Left ventricle myocardium inferior (tissue), 1 donor: Measurements from ENCODE around the gene RPL29. TPM values are rescaled to one million over a fixed set of nuclear protein-coding genes. Genes with fewer than 3 reads are reported as not detected.

ENCODE experiments used
- DNase-seq: peaks from one replicate; pipeline ENCODE4 v3.0.0-alpha.2; 2020
- H3K27ac ChIP-seq: fragments of 200-600 bp; replicated peaks from 2 replicates; pipeline ENCODE4 v1.8.0; 2021
- H3K27me3 ChIP-seq: fragments of 200-600 bp; 2 replicates; pipeline ENCODE4 v1.8.0; 2021; ENCODE audit warnings: low read depth
- H3K36me3 ChIP-seq: fragments of 200-600 bp; 2 replicates; pipeline ENCODE4 v1.8.0; 2021
- H3K4me1 ChIP-seq: fragments of 200-600 bp; 2 replicates; pipeline ENCODE4 v1.8.0; 2021
- H3K4me3 ChIP-seq: fragments of 200-600 bp; 2 replicates; pipeline ENCODE4 v1.8.0; 2021; ENCODE audit warnings: mild to moderate bottlenecking, moderate library complexity
- H3K9me3 ChIP-seq: fragments of 200-600 bp; replicated peaks from 2 replicates; pipeline ENCODE4 v1.8.0; 2021
- intact Hi-C: fragments of 100-400 bp; cut with micrococcal nuclease; formaldehyde crosslinking; loops from one replicate; pipeline ENCODE4 v1.11.0; 2022
- total RNA-seq: library from RNA; stranded (reverse); fragmentation: NEBNext Ultra II Directional; extraction: Animal tissue kit (Norgen Biotek cat#: 25700); gene quantifications from one replicate; pipeline ENCODE4 v1.2.1, GENCODE V29; 2021
- TF ChIP-seq, protein P1 (sequence below): fragments of 200-600 bp; IDR thresholded peaks from 2 replicates; pipeline ENCODE4 v1.8.0; 2021; ENCODE audit warnings: antibody characterized with exemption, mild to moderate bottlenecking, borderline replicate concordance
- donor health status: DM: no; HTN: yes; CAD: no; lungs with severe emphysema.

Gene RPL29
- total RNA-seq, 1 donor from 2014 or later = 621 TPM

DNA sequence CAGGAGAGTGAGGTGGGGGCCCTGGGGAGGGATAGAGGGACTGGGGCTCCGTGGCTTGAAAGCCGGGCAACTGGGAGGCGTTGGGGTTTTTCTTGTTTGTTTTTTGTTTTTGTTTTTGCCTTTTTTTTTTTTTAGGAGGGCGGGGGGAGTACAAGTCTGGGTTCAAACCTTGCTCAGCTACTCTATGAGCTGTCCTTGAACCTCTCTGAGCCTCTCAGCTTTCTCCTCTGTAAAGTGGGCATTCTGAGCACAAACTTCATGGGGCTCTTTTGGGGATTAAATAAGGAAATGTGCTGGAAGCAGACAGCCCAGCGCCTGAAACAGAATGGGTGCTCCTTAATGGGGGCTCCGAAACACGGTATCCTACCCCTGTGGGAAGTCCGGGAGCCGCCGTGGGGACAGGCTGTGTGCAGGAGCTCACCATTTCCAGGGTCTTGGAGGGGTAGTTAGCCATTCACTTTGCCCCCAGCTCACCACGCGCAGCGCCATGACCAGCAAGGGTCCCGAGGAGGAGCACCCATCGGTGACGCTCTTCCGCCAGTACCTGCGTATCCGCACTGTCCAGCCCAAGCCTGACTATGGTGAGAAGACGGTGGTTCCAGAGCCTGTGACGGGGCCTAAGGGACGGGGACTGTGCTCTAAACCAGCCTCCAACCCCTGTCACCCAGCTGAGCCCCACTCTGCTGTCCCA is 12.0 kb downstream of the RPL29 start:
- peak overlapping the region; percentile 99 for H3K27ac ChIP-seq
- no peak for DNase-seq
- intact Hi-C loops = no loop called here
- H3K9me3 ChIP-seq = no peaks in the 10 kb centered on the region
- no peaks in the 10 kb centered on the region for H3K36me3 ChIP-seq
- peaks cover 36% of the 10 kb centered on the region for H3K4me1 ChIP-seq
- TF ChIP-seq, protein P1, sequence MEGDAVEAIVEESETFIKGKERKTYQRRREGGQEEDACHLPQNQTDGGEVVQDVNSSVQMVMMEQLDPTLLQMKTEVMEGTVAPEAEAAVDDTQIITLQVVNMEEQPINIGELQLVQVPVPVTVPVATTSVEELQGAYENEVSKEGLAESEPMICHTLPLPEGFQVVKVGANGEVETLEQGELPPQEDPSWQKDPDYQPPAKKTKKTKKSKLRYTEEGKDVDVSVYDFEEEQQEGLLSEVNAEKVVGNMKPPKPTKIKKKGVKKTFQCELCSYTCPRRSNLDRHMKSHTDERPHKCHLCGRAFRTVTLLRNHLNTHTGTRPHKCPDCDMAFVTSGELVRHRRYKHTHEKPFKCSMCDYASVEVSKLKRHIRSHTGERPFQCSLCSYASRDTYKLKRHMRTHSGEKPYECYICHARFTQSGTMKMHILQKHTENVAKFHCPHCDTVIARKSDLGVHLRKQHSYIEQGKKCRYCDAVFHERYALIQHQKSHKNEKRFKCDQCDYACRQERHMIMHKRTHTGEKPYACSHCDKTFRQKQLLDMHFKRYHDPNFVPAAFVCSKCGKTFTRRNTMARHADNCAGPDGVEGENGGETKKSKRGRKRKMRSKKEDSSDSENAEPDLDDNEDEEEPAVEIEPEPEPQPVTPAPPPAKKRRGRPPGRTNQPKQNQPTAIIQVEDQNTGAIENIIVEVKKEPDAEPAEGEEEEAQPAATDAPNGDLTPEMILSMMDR = no peak
- peak overlapping the region; percentile 85 for H3K4me3 ChIP-seq
- H3K27me3 ChIP-seq = no peaks in the 10 kb centered on the region

DNA sequence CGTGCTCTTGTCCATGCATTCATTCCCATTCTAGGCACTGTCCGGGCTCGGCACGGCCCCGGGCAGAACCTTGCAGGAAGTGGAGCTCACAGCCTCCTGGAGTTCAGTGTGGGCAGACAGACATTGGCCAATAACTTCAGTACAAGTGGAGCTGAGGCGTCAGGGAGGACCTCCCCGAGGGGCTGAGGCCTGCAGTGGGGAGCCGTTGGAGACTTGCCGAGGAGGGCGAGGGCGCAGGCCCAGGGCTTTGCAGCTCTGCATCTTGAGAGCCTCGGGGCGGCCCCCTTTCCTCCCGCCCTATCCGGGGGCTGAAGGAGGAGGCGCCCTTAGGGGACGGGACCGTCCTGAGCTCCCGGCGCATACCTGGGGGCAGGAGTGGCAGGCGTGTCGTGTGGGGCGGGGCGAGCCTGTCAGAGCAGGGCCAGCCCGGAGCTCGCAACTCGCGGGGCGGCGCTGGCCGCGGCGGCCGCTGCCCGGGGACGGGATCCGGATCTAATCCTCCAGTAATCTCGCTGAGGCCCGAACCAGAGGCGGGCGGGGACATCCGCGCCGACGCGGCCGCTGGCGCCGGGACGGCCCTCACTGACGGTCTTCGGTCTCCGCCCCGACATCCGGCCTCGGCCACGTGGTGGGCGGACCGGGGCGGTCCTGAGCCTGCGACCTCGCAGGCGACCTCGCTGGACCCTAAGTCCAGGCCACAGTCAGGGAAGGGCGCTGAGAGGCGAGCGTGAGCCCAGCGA is 12.7 kb downstream of the RPL29 start, which contains the start of gene ACY1:
Gene ACY1, plus strand, starts transcription at position 698 of the 740 bp plus-strand sequence. CDS start 530 bp downstream, outside the sequence.
- Histone ChIP-seq H3K4me1 (peaks cover 36% of the 10 kb centered on the region), H3K9me3 (no peaks in the 10 kb centered on the region), H3K27ac (peak within 1 kb of the TSS; percentile 99), H3K4me3 (peak within 1 kb of the TSS; percentile 85), H3K27me3 (no peaks in the 10 kb centered on the region), H3K36me3 (no peaks in the 10 kb centered on the region)
- peak; percentile 91 for DNase-seq
- TF ChIP-seq, protein P1 = no peak
- intact Hi-C loops = no loop called here

DNA sequence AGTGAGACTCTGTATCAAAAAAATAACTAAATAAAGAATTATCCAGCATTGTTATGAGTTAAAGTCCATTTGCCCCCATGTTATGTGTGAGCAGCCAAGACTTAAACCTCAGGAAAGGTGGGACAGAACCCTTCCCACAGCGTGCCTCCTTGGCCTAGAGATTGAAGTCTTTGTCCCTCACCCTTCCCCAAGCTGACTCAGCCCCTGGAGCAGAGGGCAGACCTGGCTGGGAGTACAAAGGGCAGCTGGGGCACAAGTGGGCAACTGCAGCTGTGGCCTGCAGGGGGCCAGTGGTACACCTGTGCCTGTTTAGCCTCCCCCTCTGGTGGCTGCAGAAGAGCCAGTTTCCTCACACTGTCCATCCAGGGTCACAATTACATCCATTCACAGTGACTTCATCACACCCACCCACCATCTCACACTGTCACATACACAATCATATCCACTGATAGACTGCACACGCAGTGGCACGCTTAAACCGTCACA is 13.3 kb downstream of the RPL29 start:
- no peaks in the 10 kb centered on the region for H3K9me3 ChIP-seq
- H3K27ac ChIP-seq = peak overlapping the region; percentile 99
- H3K4me3 ChIP-seq = peak overlapping the region; percentile 85
- intact Hi-C loops = no loop called here
- no peaks in the 10 kb centered on the region for H3K27me3 ChIP-seq
- H3K4me1 ChIP-seq = peaks cover 36% of the 10 kb centered on the region
- no peaks in the 10 kb centered on the region for H3K36me3 ChIP-seq
- TF ChIP-seq, protein P1 = peak; percentile 55
- DNase-seq = no peak

DNA sequence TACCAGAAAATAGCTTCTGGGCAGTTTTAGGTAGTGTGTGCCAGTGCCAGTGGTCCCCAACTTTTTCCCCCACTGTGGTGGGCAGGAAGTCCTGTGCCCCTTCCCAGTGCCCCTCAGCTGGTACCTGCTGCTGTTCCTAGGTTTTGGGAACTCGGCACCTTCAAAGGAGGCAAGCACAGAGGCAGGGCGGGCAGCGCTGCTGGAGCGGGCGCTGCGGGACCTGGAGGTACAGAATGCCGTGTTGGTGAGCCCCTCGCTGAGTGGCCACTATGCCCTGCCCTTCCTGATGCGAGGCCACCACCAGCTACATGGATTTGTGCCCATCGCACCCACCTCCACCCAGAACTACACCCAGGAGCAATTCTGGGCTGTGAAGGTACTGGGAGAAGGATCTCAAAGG is 15.4 kb downstream of the RPL29 start:
- Histone ChIP-seq H3K9me3 (no peaks in the 10 kb centered on the region), H3K27ac (no peak overlapping the region), H3K27me3 (no peaks in the 10 kb centered on the region), H3K4me1 (peaks cover 49% of the 10 kb centered on the region), H3K36me3 (no peaks in the 10 kb centered on the region), H3K4me3 (no peak overlapping the region)
- TF ChIP-seq, protein P1 = no peak
- intact Hi-C loops = no loop called here
- no peak for DNase-seq

DNA sequence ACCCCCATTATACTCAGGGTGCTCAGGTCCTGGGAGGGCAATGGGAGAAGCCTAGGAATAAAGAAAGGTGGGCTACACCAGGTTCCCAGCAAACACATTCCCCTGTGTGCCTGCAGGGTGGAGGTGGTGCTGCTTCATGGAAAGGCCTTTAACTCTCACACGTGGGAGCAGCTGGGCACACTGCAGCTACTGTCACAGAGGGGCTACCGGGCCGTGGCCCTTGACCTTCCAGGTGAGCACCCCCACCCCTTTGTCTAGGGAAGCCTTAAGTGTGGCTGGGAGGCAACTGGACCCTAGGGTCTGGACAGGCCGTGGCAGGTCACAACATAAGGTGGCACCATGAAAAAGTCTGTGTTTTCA is 17.6 kb downstream of the RPL29 start:
- Histone ChIP-seq H3K27me3 (no peaks in the 10 kb centered on the region), H3K4me3 (no peak overlapping the region), H3K4me1 (peaks cover 56% of the 10 kb centered on the region), H3K9me3 (no peaks in the 10 kb centered on the region), H3K36me3 (no peaks in the 10 kb centered on the region), H3K27ac (no peak overlapping the region)
- no peak for DNase-seq
- intact Hi-C loops = no loop called here
- TF ChIP-seq, protein P1 = no peak
